IgD-negative memory B cell (primary cell): Measurements from ENCODE around the gene ARAP2. TPM values are rescaled to one million over a fixed set of nuclear protein-coding genes. Genes with fewer than 3 reads are reported as not detected.
A peak's percentile ranks its signal among the peaks of the same experiment; 100 is the strongest.

ENCODE experiments used
- H3K27ac Mint-ChIP-seq, 3 donors: one replicate each; pipeline ENCODE4 v1.8.0; 2020 to 2022; ENCODE audit warnings: mild to moderate bottlenecking in 3 of 3, mixed read lengths in 3 of 3, moderate library complexity in 1 of 3
- H3K27me3 Mint-ChIP-seq: one replicate; pipeline ENCODE4 v1.8.0; 2021; ENCODE audit warnings: mixed read lengths
- H3K36me3 Mint-ChIP-seq: one replicate; pipeline ENCODE4 v1.8.0; 2020; ENCODE audit warnings: mild to moderate bottlenecking, mixed read lengths
- H3K4me1 Mint-ChIP-seq, 3 donors: one replicate each; pipeline ENCODE4 v1.8.0; 2020 to 2022; ENCODE audit warnings: mixed read lengths in 3 of 3, mild to moderate bottlenecking in 1 of 3
- H3K4me3 Mint-ChIP-seq, 4 donors: one replicate each; pipeline ENCODE4 v1.8.0; 2020 to 2022; ENCODE audit warnings: mild to moderate bottlenecking in 4 of 4, mixed read lengths in 4 of 4, moderate library complexity in 3 of 4
- H3K9me3 Mint-ChIP-seq, 3 donors: one replicate each; pipeline ENCODE4 v1.8.0; 2020 to 2021; ENCODE audit warnings: mixed read lengths in 3 of 3, mild to moderate bottlenecking in 1 of 3
- polyA plus RNA-seq: library from polyadenylated mRNA; unstranded; fragments of 300-500 nt; fragmentation: Illumina TruSeq; gene quantifications from one replicate; pipeline ENCODE4 v1.2.3, GENCODE V29; 2021

The ARAP2 gene
- polyA plus RNA-seq, 1 donor from 2014 or later, result 20.8 TPM

- Mint-ChIP-seq H3K4me1 (peaks cover 5 to 10% (median 8%) of the 10 kb centered on the region in 3 donors), H3K27ac (no peak overlapping the region), H3K9me3 (no peaks in the 10 kb centered on the region), H3K4me3 (no peak overlapping the region), H3K27me3 (no peaks in the 10 kb centered on the region), H3K36me3 (no peaks in the 10 kb centered on the region)
Observed at GRCh38 chr4:36273276-36273675, 29.0 kb upstream of the ARAP2 start.

GRCh38 chr4:36269533-36270173 lies 25.3 kb upstream of the ARAP2 start:
- Mint-ChIP-seq H3K27ac (peak overlapping the region in 2 of 3 donors; percentile 59 to 78), H3K4me3 (peak overlapping the region in 1 of 4 donors; percentile 47), H3K4me1 (peaks cover 10% of the 10 kb centered on the region in 3 donors), H3K27me3 (no peaks in the 10 kb centered on the region), H3K36me3 (no peaks in the 10 kb centered on the region), H3K9me3 (no peaks in the 10 kb centered on the region)

- H3K9me3 Mint-ChIP-seq, result no peaks in the 10 kb centered on the region
- H3K4me3 Mint-ChIP-seq, result peak overlapping the region in 2 of 4 donors; percentile 34 to 47
- peaks cover 10% of the 10 kb centered on the region in 3 donors for H3K4me1 Mint-ChIP-seq
- no peaks in the 10 kb centered on the region for H3K27me3 Mint-ChIP-seq
- no peaks in the 10 kb centered on the region for H3K36me3 Mint-ChIP-seq
- peak overlapping the region in 2 of 3 donors; percentile 59 to 78 for H3K27ac Mint-ChIP-seq
Observed at GRCh38 chr4:36269101-36269500, 24.8 kb upstream of the ARAP2 start.

DNA sequence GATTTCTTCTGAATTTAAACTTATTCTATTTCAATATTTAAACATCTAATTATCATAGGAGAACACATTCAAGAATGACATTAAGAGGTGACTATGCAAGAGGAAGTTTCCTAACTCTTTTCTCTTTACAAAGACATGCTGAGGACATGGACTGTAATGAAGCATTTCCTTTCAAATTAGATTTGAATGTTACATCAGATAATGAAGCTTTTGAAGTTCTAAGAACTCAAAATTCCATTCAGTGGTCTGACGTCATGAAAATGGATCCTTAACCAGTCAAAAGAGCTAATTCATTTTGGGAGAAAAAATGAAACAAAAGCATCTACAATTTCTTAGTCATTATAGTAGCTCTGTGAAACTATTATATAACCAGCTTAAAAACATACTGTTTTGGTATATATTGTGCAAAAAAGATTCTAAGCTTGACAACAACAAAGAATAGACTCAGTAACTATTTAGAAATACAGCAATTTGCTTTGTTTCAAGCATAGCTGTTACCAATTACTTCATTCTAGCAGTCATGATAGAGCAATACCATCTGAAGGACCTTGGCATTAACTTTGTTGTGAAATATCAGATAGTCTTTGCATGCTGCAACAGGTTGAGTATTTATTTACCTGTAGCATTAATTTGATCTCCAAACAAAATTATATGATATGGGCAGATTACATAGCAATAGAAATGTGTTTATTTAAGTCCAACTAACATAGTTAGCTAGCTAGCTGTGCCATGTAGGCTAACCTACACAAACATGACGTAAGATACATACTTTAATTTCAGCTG lies 23.4 kb upstream of the ARAP2 start:
- H3K9me3 Mint-ChIP-seq, result no peaks in the 10 kb centered on the region
- no peaks in the 10 kb centered on the region for H3K27me3 Mint-ChIP-seq
- H3K27ac Mint-ChIP-seq, result no peak overlapping the region
- no peaks in the 10 kb centered on the region for H3K36me3 Mint-ChIP-seq
- peaks cover 10% of the 10 kb centered on the region in 3 donors for H3K4me1 Mint-ChIP-seq
- no peak overlapping the region for H3K4me3 Mint-ChIP-seq

GRCh38 chr4:36264207-36264826 lies 20.0 kb upstream of the ARAP2 start:
- no peak overlapping the region for H3K27ac Mint-ChIP-seq
- no peak overlapping the region for H3K4me3 Mint-ChIP-seq
- no peaks in the 10 kb centered on the region for H3K9me3 Mint-ChIP-seq
- H3K4me1 Mint-ChIP-seq, result peaks cover 5 to 10% (median 9%) of the 10 kb centered on the region in 3 donors
- H3K27me3 Mint-ChIP-seq, result no peaks in the 10 kb centered on the region
- H3K36me3 Mint-ChIP-seq, result no peaks in the 10 kb centered on the region

DNA sequence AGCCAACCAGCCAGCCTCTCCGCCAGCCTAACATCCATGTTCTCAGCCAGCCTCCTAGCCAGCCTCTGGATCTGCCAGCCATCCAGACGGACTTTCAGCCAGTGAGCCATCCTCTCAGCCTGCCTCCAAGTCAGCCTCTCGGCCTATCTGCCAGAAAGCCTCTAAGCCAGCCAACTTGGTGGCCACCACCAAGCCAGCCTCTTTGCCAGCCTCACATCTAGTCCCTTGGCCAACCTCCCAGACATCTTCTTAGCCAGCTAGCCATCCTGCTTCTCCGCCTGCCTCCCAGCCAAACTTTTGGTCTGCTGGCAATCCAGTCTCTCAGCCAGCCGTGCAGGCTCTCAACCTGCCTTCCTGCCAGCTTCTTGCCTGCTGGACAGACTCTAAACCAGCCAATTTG lies 16.4 kb upstream of the ARAP2 start:
- Mint-ChIP-seq H3K27me3 (no peaks in the 10 kb centered on the region), H3K9me3 (no peaks in the 10 kb centered on the region), H3K27ac (no peak overlapping the region), H3K4me1 (peaks cover 14 to 15% (median 14%) of the 10 kb centered on the region in 3 donors), H3K4me3 (no peak overlapping the region), H3K36me3 (no peaks in the 10 kb centered on the region)

GRCh38 chr4:36256398-36256891 lies 12.1 kb upstream of the ARAP2 start:
- H3K36me3 Mint-ChIP-seq, result peaks cover 4% of the 10 kb centered on the region
- H3K27ac Mint-ChIP-seq, result peak overlapping the region; percentile 22 to 92 (median 80)
- H3K27me3 Mint-ChIP-seq, result no peaks in the 10 kb centered on the region
- H3K4me3 Mint-ChIP-seq, result peak overlapping the region in 3 of 4 donors; percentile 41 to 89 (median 65)
- H3K4me1 Mint-ChIP-seq, result peaks cover 26 to 31% (median 29%) of the 10 kb centered on the region in 3 donors
- no peaks in the 10 kb centered on the region for H3K9me3 Mint-ChIP-seq

DNA sequence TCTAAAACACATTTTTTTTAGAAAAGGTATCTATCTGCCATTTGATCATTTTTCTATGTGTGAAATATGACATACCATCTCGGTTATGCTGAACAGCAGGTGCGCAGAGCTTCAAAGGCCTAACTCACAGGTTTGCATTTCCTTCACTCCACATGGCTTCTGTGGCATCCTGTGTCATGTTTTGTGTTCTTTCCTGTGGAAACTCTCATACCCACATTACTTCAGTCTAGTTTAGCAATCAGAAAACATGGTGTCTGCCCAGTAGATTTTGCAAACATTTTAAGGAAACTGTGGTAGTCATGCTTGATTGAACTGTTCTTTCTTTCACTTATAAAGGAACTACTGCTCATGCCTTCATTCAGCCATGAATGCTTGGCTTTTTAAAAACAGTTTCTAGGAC lies 11.3 kb upstream of the ARAP2 start:
- H3K36me3 Mint-ChIP-seq, result peaks cover 4% of the 10 kb centered on the region
- H3K27ac Mint-ChIP-seq, result peak overlapping the region; percentile 5 to 94 (median 74)
- no peaks in the 10 kb centered on the region for H3K27me3 Mint-ChIP-seq
- H3K9me3 Mint-ChIP-seq, result no peaks in the 10 kb centered on the region
- peak overlapping the region; percentile 8 to 75 (median 71) for H3K4me3 Mint-ChIP-seq
- peaks cover 26 to 31% (median 29%) of the 10 kb centered on the region in 3 donors for H3K4me1 Mint-ChIP-seq

GRCh38 chr4:36254371-36254770 lies 10.1 kb upstream of the ARAP2 start:
- Mint-ChIP-seq H3K27ac (peak overlapping the region in 1 of 3 donors; percentile 23), H3K36me3 (peaks cover 4% of the 10 kb centered on the region), H3K9me3 (no peaks in the 10 kb centered on the region), H3K4me1 (peaks cover 30 to 32% (median 32%) of the 10 kb centered on the region in 3 donors), H3K27me3 (no peaks in the 10 kb centered on the region), H3K4me3 (peak overlapping the region in 1 of 4 donors; percentile 73)

- Mint-ChIP-seq H3K27me3 (no peaks in the 10 kb centered on the region), H3K4me1 (peaks cover 30 to 32% (median 30%) of the 10 kb centered on the region in 3 donors), H3K4me3 (no peak overlapping the region), H3K36me3 (peaks cover 4% of the 10 kb centered on the region), H3K27ac (no peak overlapping the region), H3K9me3 (no peaks in the 10 kb centered on the region)
Observed at GRCh38 chr4:36251983-36252382, 7.7 kb upstream of the ARAP2 start.

- no peak overlapping the region for H3K27ac Mint-ChIP-seq
- H3K9me3 Mint-ChIP-seq, result no peaks in the 10 kb centered on the region
- H3K4me3 Mint-ChIP-seq, result no peak overlapping the region
- no peaks in the 10 kb centered on the region for H3K27me3 Mint-ChIP-seq
- peaks cover 14 to 22% (median 19%) of the 10 kb centered on the region in 3 donors for H3K4me1 Mint-ChIP-seq
- peaks cover 4% of the 10 kb centered on the region for H3K36me3 Mint-ChIP-seq
Observed at GRCh38 chr4:36249610-36250009, 5.3 kb upstream of the ARAP2 start.

DNA sequence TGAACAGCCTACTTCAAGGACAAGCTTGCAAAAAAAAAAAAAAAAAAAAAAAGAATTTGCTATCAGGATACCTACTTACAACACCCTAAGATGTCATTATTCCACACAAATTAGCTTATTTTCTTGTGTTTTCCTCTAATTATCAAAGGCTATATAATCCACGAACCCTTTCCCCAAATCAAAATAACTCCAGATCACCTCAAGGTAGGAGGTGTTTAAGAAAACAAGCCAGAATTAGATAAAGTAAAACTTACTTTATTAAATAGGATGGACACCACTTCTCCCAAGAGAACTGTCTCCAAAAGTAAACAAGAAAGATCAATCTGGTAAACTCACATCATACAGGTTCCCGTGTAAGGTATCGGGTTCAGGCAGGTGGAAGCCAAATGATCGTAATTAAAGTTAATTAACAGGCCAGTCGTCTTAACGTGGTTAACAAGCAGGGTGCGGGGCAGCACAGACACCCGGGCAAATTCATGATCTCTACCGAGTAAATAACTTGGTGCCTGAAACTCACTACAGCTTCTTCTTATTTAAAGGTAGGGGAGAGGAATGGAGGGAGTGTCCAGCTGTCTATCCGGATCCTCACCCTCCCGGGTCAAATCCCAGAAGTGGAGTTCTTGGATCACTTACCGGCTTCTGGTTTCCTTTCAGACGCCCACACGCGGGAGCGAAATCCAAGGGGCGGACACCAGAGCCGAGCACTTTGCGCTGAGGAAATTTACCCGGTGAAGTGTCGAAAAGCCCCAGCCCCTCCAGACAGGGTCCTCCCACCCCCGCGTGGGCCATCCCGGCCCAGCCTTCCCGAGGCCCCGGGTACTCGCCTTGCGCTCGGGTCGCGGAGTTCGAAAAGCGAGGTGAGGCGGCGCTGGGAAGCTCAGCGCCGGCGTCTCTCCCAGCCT lies 708 bp downstream of the ARAP2 start:
- peaks cover 19 to 46% (median 34%) of the 10 kb centered on the region in 3 donors for H3K4me1 Mint-ChIP-seq
- H3K27me3 Mint-ChIP-seq, result no peaks in the 10 kb centered on the region

DNA sequence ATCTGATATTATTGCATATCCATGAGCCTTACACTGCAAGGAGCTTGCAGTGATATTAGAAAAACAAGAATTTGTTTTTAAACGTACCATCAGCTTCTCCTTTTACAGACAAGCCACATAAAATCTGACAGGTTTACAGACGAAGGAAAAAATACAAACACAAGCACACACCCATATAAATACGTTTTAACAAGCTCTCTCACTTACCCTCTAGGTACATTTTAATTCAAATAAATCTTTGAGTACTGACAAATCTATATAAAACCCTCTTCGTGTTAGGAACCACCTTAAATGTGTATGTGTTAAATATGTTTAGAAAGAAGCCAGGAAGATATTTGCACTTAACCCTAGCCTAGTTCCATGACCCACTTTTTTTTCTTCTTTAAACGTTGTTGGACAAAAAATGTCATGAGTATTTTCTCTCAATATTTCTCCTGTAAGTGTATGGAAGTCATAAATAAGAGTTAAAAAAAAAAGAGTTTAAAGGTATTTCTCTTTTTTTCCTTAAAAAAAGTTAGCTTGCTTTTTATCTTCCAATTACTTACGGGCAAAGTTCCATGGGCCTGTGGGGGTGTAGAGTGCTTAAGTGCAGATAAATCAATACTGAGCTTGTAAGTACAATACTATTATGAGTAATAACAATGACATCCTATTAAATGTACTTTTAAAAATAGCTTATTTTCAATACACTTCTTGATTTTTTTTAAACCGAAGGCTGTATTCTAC lies 1.5 kb downstream of the ARAP2 start:
- Mint-ChIP-seq H3K36me3 (peaks cover 13% of the 10 kb centered on the region), H3K9me3 (peaks cover 0 to 2% (median 0%) of the 10 kb centered on the region in 3 donors), H3K27me3 (no peaks in the 10 kb centered on the region), H3K4me3 (peak overlapping the region; percentile 91 to 99 (median 96)), H3K4me1 (peaks cover 26 to 55% (median 39%) of the 10 kb centered on the region in 3 donors), H3K27ac (peak overlapping the region; percentile 93 to 99 (median 95))

More for the DNA sequence above, 708 bp downstream of the ARAP2 start:
- Mint-ChIP-seq H3K36me3 (peaks cover 6% of the 10 kb centered on the region), H3K4me3 (peak overlapping the region; percentile 91 to 99 (median 96)), H3K9me3 (no peaks in the 10 kb centered on the region), H3K27ac (peak overlapping the region; percentile 93 to 99 (median 95))
